T-cell (primary cell): Measurements from ENCODE around the gene WNT1. TPM values are rescaled to one million over a fixed set of nuclear protein-coding genes. Genes with fewer than 3 reads are reported as not detected.

Experiments used
- ATAC-seq, 4 experiments: fragments of 200-7000 bp in 3 of 4; fragments of 150-1000 bp in 1 of 4; cut with Tn5 transposase; replicated peaks in 1 of 4; 1 replicate in 3 of 4; 2 replicates in 1 of 4; pipeline ENCODE4 v1.10.0; 2021; ENCODE audit warnings: moderate library complexity in 3 of 4, mild to moderate bottlenecking in 2 of 4, moderate number of reproducible peaks in 1 of 4
- CTCF ChIA-PET, 2 donors: fragments of 300-600 bp; sonication (Branson Sonifier 250); formaldehyde crosslinking; loops; one replicate each; lab custom pipeline; 2022; ENCODE audit warnings: antibody characterized with exemption in 2 of 2; lab: Charles Lee
- POLR2A ChIA-PET, 2 donors: fragments of 300-600 bp; sonication (Branson Sonifier 250); formaldehyde crosslinking; loops; one replicate each; lab custom pipeline; 2022; ENCODE audit warnings: antibody characterized with exemption in 2 of 2; lab: Charles Lee
- DNase-seq, 35 experiments: peaks; one replicate each; pipeline versions ENCODE4 v3.0.0 to v3.0.0-alpha.2; 2013 to 2023
- H3K27ac ChIP-seq: one replicate; pipeline ENCODE4 v1.5.1; 2013; ENCODE audit warnings: low read length
- H3K27me3 ChIP-seq, 2 experiments: replicated peaks in 1 of 2; 1 replicate in 1 of 2; 2 replicates in 1 of 2; pipeline versions ENCODE4 v1.6.1 to v1.7.0; 2013; ENCODE audit warnings: low read length in 1 of 2, mixed read lengths in 1 of 2; ENCODE audit not compliant: control insufficient read depth in 2 of 2, insufficient read depth in 2 of 2; ENCODE audit errors: extremely low read depth in 1 of 2
- H3K36me3 ChIP-seq, 2 donors: 1 replicate in 1 of 2; 2 replicates in 1 of 2; pipeline versions ENCODE4 v1.6.1 to v1.7.0; 2013; ENCODE audit warnings: low read length in 1 of 2; ENCODE audit not compliant: control insufficient read depth in 2 of 2, insufficient read depth in 1 of 2; ENCODE audit errors: extremely low read depth in 1 of 2
- H3K4me1 ChIP-seq, 2 experiments: 1 replicate in 1 of 2; 2 replicates in 1 of 2; pipeline versions ENCODE4 v1.6.1 to v1.7.0; 2013; ENCODE audit warnings: low read length in 2 of 2, mixed read lengths in 1 of 2; ENCODE audit not compliant: insufficient read depth in 2 of 2, control insufficient read depth in 1 of 2; ENCODE audit errors: extremely low read depth in 1 of 2
- H3K4me3 ChIP-seq, 2 donors: 1 replicate in 1 of 2; 2 replicates in 1 of 2; pipeline versions ENCODE4 v1.5.1 to v1.7.0; 2013; ENCODE audit warnings: mild to moderate bottlenecking in 2 of 2, low read length in 1 of 2, moderate library complexity in 1 of 2; ENCODE audit not compliant: control insufficient read depth in 1 of 2; ENCODE audit errors: extremely low read depth in 1 of 2
- H3K9me3 ChIP-seq: 2 replicates; pipeline ENCODE4 v1.7.0; 2013
- H3K27ac Mint-ChIP-seq, 2 donors: one replicate each; pipeline ENCODE4 v1.8.0; 2020 to 2021; ENCODE audit warnings: mild to moderate bottlenecking in 2 of 2, mixed read lengths in 2 of 2
- H3K27me3 Mint-ChIP-seq, 2 donors: one replicate each; pipeline ENCODE4 v1.8.0; 2021 to 2022; ENCODE audit warnings: mixed read lengths in 2 of 2
- H3K36me3 Mint-ChIP-seq: one replicate; pipeline ENCODE4 v1.8.0; 2021; ENCODE audit warnings: mixed read lengths
- H3K4me1 Mint-ChIP-seq, 3 donors: one replicate each; pipeline ENCODE4 v1.8.0; 2020 to 2022; ENCODE audit warnings: mixed read lengths in 3 of 3, mild to moderate bottlenecking in 1 of 3
- H3K4me3 Mint-ChIP-seq, 3 donors: one replicate each; pipeline ENCODE4 v1.8.0; 2020 to 2022; ENCODE audit warnings: mild to moderate bottlenecking in 3 of 3, mixed read lengths in 3 of 3, moderate library complexity in 3 of 3
- H3K9me3 Mint-ChIP-seq, 3 donors: one replicate each; pipeline ENCODE4 v1.8.0; 2020 to 2022; ENCODE audit warnings: mixed read lengths in 3 of 3
- WGBS: methylation state at CpG from one replicate; pipeline ENCODE4 v1.1.5; 2013; ENCODE audit warnings: missing lambda C conversion rate; ENCODE audit not compliant: insufficient coverage; 5-methylcytosine and 5-hydroxymethylcytosine counted together
- total RNA-seq, 35 experiments: library from RNA in 6 of 35; stranded (reverse) in 6 of 35; fragments of 120-200 nt in 1 of 35; gene quantifications; one replicate each; pipeline versions ENCODE4 v1.2.1 to v1.2.4 and lab custom pipeline; 2013 to 2026

Gene WNT1
- total RNA-seq, 5 donors from 2014 or later (not counting 1 experiment from before 2014, with no cell fraction given), result 0.47 to 2.6 (median 0.85) TPM

DNA sequence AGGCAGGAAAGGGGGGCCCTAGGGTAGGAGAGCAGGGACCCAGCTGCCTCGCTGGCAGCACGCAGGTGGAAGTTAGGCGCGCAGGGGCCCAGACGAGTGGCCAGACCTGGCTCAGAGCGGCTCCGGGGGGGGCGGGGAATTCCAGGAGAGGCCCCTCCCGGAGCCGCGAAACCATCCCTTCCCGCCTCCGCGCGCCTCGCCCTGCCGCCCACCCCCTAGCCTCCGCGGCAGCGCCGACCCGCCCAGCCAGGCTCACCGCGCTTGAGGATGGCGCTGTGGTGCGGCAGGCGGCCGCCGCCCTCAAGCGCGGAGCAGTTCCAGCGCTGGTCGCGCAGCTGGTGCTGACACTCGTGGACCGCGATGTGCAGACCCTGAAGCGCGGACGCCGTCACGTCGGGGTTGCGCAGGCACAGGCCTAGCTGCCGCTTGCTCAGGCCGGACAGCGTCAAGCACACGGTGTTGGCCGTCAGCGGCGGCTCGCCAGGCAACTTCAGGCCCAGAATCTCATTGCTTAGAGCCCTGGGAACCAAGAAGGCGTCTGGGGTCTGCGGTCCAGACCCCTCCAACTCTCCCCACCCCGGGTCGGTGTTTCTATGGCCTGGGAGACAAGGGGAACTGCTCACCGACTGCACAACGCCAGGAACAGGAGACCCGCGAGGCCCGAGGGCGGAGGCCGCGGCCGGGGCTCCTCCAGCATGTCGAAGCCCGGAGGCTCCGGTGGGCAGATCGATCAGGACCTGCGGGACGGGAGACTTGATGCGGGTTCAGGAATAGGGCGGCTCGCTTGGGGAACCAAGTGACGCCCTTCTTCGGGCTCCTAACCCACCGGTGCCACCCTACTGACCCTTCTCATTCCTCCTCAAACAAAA, 8.1 kb upstream of the WNT1 start:
- POLR2A ChIA-PET, result no interaction called here
- Histone ChIP-seq H3K36me3 (no peaks in the 10 kb centered on the region), H3K4me1 (peaks cover 7 to 43% of the 10 kb centered on the region in 2 experiments), H3K27ac (no peak overlapping the region), H3K27me3 (peaks cover 6 to 53% of the 10 kb centered on the region in 2 experiments), H3K9me3 (no peaks in the 10 kb centered on the region), H3K4me3 (peak overlapping the region; percentile 2 to 64)
- peak overlapping the region; percentile 34 to 82 (median 58) for H3K4me3 Mint-ChIP-seq
- no peaks in the 10 kb centered on the region for H3K9me3 Mint-ChIP-seq
- peaks cover 32 to 42% of the 10 kb centered on the region in 2 donors for H3K27me3 Mint-ChIP-seq
- DNase-seq (peak in 12 of 35 experiments; percentile 8 to 69 (median 34)), ATAC-seq (peak; percentile 78 to 82 (median 78))
- H3K4me1 Mint-ChIP-seq, result peaks cover 26 to 35% (median 29%) of the 10 kb centered on the region in 3 donors
- no peak overlapping the region for H3K27ac Mint-ChIP-seq
- CTCF ChIA-PET, result interaction anchor here in 1 of 2 donors (0.7 kb wide), 1 partner anchor 232 kb away, joined by 22 read pairs; no protein-coding TSS in a partner anchor
- WGBS, result 9% methylated on average over 66 of the region's 77 CpGs
- no peaks in the 10 kb centered on the region for H3K36me3 Mint-ChIP-seq

- CTCF ChIA-PET, result no interaction called here
- peaks cover 26 to 35% (median 29%) of the 10 kb centered on the region in 3 donors for H3K4me1 Mint-ChIP-seq
- H3K27ac Mint-ChIP-seq, result peak overlapping the region in 1 of 2 donors; percentile 76
- Histone ChIP-seq H3K4me3 (peak overlapping the region in 1 of 2 donors; percentile 64), H3K9me3 (no peaks in the 10 kb centered on the region), H3K4me1 (peaks cover 7 to 43% of the 10 kb centered on the region in 2 experiments), H3K36me3 (no peaks in the 10 kb centered on the region), H3K27ac (no peak overlapping the region), H3K27me3 (peaks cover 6 to 53% of the 10 kb centered on the region in 2 experiments)
- 47% methylated on average over 3 of the region's 10 CpGs for WGBS
- no peaks in the 10 kb centered on the region for H3K9me3 Mint-ChIP-seq
- ATAC-seq, result no peak
- H3K4me3 Mint-ChIP-seq, result peak overlapping the region; percentile 58 to 82 (median 59)
- peaks cover 32 to 43% of the 10 kb centered on the region in 2 donors for H3K27me3 Mint-ChIP-seq
- no peak for DNase-seq
- POLR2A ChIA-PET, result interaction anchor here in 1 of 2 donors (0.7 kb wide), 1 partner anchor 373 kb away, joined by 6 read pairs; no protein-coding TSS in a partner anchor
- H3K36me3 Mint-ChIP-seq, result no peaks in the 10 kb centered on the region
These were observed 7.3 kb upstream of the WNT1 start for GRCh38 chr12:48970702-48971334.

DNA sequence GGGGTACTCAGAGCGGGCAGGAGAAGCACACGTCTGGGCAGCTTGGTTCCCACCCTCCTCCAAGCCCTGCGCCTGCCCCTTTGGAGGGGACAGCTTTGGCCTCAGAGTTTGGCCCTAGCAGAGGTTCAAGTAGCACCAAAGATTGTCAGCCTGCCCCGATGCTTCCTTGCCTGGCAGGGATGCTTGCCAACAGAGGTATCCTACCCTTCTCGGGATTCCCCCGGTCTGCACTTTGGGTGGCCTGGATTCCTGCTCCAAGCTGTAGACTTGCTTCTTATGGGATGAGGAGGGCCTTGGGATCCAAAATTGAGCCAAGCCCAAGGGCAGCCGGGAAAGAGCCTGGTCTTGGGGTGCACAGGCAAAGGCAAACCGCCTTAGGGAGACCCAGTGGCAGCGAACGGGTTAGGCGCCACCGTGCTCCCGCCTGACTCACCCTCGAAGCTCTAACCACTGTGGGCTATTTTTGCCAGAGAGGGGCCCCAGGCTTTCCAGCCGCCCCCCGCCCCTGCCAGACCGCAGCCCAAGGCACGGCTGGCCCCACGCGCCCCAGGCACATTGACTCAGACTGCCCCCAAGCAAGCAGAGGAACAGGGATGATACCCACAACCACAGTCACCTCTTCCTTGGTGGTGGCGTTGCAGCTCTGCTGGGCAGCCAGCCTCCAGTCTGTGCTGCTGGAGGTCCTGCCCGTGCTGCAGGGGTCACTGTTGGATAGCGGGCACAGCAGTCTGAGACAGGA, 5.7 kb upstream of the WNT1 start:
- H3K36me3 ChIP-seq, result no peaks in the 10 kb centered on the region
- no peak for ATAC-seq
- peaks cover 13 to 57% of the 10 kb centered on the region in 2 experiments for H3K27me3 ChIP-seq
- ChIA-PET POLR2A (no interaction called here), CTCF (no interaction called here)
- Mint-ChIP-seq H3K4me1 (peaks cover 29 to 42% (median 33%) of the 10 kb centered on the region in 3 donors), H3K9me3 (no peaks in the 10 kb centered on the region), H3K36me3 (no peaks in the 10 kb centered on the region), H3K27me3 (peaks cover 35 to 46% of the 10 kb centered on the region in 2 donors), H3K27ac (no peak overlapping the region), H3K4me3 (peak overlapping the region in 2 of 3 donors; percentile 64 to 82)
- H3K9me3 ChIP-seq, result no peaks in the 10 kb centered on the region
- 13% methylated on average over 23 of the region's 23 CpGs for WGBS
- no peak for DNase-seq
- peak overlapping the region in 1 of 2 donors; percentile 11 for H3K4me3 ChIP-seq
- peaks cover 7 to 47% of the 10 kb centered on the region in 2 experiments for H3K4me1 ChIP-seq
- H3K27ac ChIP-seq, result no peak overlapping the region

GRCh38 chr12:48972952-48973483, 5.1 kb upstream of the WNT1 start:
- H3K36me3 ChIP-seq, result no peaks in the 10 kb centered on the region
- no peak overlapping the region for H3K4me3 ChIP-seq
- no peak overlapping the region for H3K27ac Mint-ChIP-seq
- ATAC-seq (no peak), DNase-seq (no peak)
- POLR2A ChIA-PET, result no interaction called here
- peaks cover 35 to 47% (median 39%) of the 10 kb centered on the region in 3 donors for H3K4me1 Mint-ChIP-seq
- H3K9me3 Mint-ChIP-seq, result no peaks in the 10 kb centered on the region
- peaks cover 37 to 52% of the 10 kb centered on the region in 2 donors for H3K27me3 Mint-ChIP-seq
- peaks cover 16 to 62% of the 10 kb centered on the region in 2 experiments for H3K27me3 ChIP-seq
- peaks cover 7 to 54% of the 10 kb centered on the region in 2 experiments for H3K4me1 ChIP-seq
- H3K4me3 Mint-ChIP-seq, result no peak overlapping the region
- WGBS, result 20% methylated on average over 3 of the region's 3 CpGs
- no peak overlapping the region for H3K27ac ChIP-seq
- CTCF ChIA-PET, result interaction anchor here in 1 of 2 donors (0.6 kb wide), 2 partner anchors 19 to 60 kb away, joined by 6 to 13 read pairs; no protein-coding TSS in a partner anchor
- no peaks in the 10 kb centered on the region for H3K9me3 ChIP-seq
- H3K36me3 Mint-ChIP-seq, result no peaks in the 10 kb centered on the region

GRCh38 chr12:48973531-48973930, 4.6 kb upstream of the WNT1 start:
- H3K9me3 Mint-ChIP-seq, result no peaks in the 10 kb centered on the region
- ATAC-seq, result no peak
- no peaks in the 10 kb centered on the region for H3K36me3 Mint-ChIP-seq
- H3K4me3 Mint-ChIP-seq, result no peak overlapping the region
- peaks cover 37 to 52% of the 10 kb centered on the region in 2 donors for H3K27me3 Mint-ChIP-seq
- ChIA-PET POLR2A (interaction anchor here in 1 of 2 donors (0.6 kb wide), 1 partner anchor 1891 kb away, joined by 3 read pairs; no protein-coding TSS in a partner anchor), CTCF (interaction anchor here (0.6 to 1.1 kb wide), 3 partner anchors 19 to 121 kb away, joined by 3 to 13 read pairs (median 6); no protein-coding TSS in a partner anchor)
- Histone ChIP-seq H3K27ac (no peak overlapping the region), H3K4me3 (no peak overlapping the region), H3K27me3 (peaks cover 16 to 66% of the 10 kb centered on the region in 2 experiments), H3K9me3 (no peaks in the 10 kb centered on the region), H3K36me3 (no peaks in the 10 kb centered on the region), H3K4me1 (peaks cover 11 to 59% of the 10 kb centered on the region in 2 experiments)
- H3K27ac Mint-ChIP-seq, result no peak overlapping the region
- 61% methylated on average over 5 of the region's 12 CpGs for WGBS
- DNase-seq, result no peak
- H3K4me1 Mint-ChIP-seq, result peaks cover 35 to 49% (median 40%) of the 10 kb centered on the region in 3 donors
